GM18873 (cell line): ENCODE results near the gene CRADD.

Experiments
- ATAC-seq: cut with Tn5 transposase; IDR thresholded peaks from one replicate; pipeline ENCODE4 v1.9.1; 2021; ENCODE audit warnings: mild to moderate bottlenecking, moderate library complexity, moderate number of reproducible peaks; ENCODE audit not compliant: unreplicated experiment, low FRiP score

CRADD gene

GRCh38 chr12:93886533-93887511 is 209.6 kb downstream of the CRADD start:
- ATAC-seq: no peak

- ATAC-seq: no peak
Measured at GRCh38 chr12:93888964-93889363, 211.8 kb downstream of the CRADD start.

GRCh38 chr12:93889516-93890212 is 212.5 kb downstream of the CRADD start:
- ATAC-seq: no peak

GRCh38 chr12:93892423-93893268 is 215.5 kb downstream of the CRADD start:
- ATAC-seq: no peak

GRCh38 chr12:93894391-93895088 is 217.4 kb downstream of the CRADD start:
- ATAC-seq: no peak

- ATAC-seq: no peak
Measured at GRCh38 chr12:93895089-93895445, 217.9 kb downstream of the CRADD start.

GRCh38 chr12:93896427-93896826 is 219.3 kb downstream of the CRADD start:
- no peak for ATAC-seq

GRCh38 chr12:93896952-93897351 is 219.8 kb downstream of the CRADD start:
- ATAC-seq: no peak

- no peak for ATAC-seq
Measured at GRCh38 chr12:93901739-93902138, 224.6 kb downstream of the CRADD start.

GRCh38 chr12:93902192-93902591 is 225.0 kb downstream of the CRADD start:
- ATAC-seq: no peak

- no peak for ATAC-seq
Measured at GRCh38 chr12:93902736-93903562, 225.8 kb downstream of the CRADD start.

- ATAC-seq: no peak
Measured at GRCh38 chr12:93904124-93904523, 226.9 kb downstream of the CRADD start.

GRCh38 chr12:93908264-93908663 is 231.1 kb downstream of the CRADD start:
- no peak for ATAC-seq

- ATAC-seq: no peak
Measured at GRCh38 chr12:93908846-93909567, 231.8 kb downstream of the CRADD start.

- no peak for ATAC-seq
Measured at GRCh38 chr12:93911396-93911795, 234.2 kb downstream of the CRADD start.

GRCh38 chr12:93912086-93912733 is 235.0 kb downstream of the CRADD start:
- no peak for ATAC-seq

GRCh38 chr12:93913845-93914244 is 236.7 kb downstream of the CRADD start:
- ATAC-seq: no peak

- no peak for ATAC-seq
Measured at GRCh38 chr12:93914281-93914680, 237.1 kb downstream of the CRADD start.
